Measurements from ENCODE around the gene CLDN22. TPM values are rescaled to one million over a fixed set of nuclear protein-coding genes. Genes with fewer than 3 reads are reported as not detected.
"Not testable (repeated sequence)": the region's sequence is repeated elsewhere in the genome, so short reads cannot be mapped to it uniquely, and the experiment has no call there.

CLDN22 gene
- total and polyA plus RNA-seq, 4 donors, result 0.05 TPM; not detected in 3

DNA sequence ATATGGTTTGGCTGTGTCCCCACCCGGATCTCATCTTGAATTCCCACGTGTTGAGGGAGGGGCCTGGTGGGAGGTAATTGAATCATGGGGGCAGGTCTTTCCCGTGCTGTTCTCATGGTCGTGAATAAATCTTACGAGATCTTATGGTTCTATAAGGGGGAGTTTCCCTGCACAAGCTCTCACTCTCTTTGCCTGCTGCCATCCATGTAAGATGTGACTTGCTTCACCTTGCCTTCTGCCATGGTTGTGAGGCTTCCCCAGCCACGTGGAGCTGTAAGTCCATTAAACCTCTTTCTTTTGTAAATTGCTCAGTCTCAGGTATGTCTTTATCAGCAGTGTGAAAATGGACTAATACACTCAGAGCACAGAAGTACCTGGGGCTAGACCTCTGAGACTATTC, 6.3 kb upstream of the CLDN22 start:
- not testable (repeated sequence) for H3K27ac ChIP-seq (ENCODE audit: low read depth in 1 of 2, low read length in 2 of 2); H3K27me3 ChIP-seq (ENCODE audit: control insufficient read depth in 4 of 4, insufficient read depth in 4 of 4, low read length in 3 of 4); DNase-seq (ENCODE audit: low spot score); H3K36me3 ChIP-seq (ENCODE audit: control insufficient read depth in 4 of 4, insufficient read depth in 3 of 4, low read depth in 1 of 4, low read length in 3 of 4); H3K9ac ChIP-seq (ENCODE audit: low read depth in 1 of 2, low read length in 2 of 2); H3K4me1 ChIP-seq (ENCODE audit: control insufficient read depth in 4 of 4, insufficient read depth in 4 of 4, low read length in 3 of 4); H3K4me3 ChIP-seq (ENCODE audit: low read depth in 1 of 3, low read length in 3 of 3); H3K9me3 ChIP-seq (ENCODE audit: control insufficient read depth in 4 of 4, low read length in 3 of 4)
- 91% methylated on average over 6 of the region's 6 CpGs for WGBS

DNA sequence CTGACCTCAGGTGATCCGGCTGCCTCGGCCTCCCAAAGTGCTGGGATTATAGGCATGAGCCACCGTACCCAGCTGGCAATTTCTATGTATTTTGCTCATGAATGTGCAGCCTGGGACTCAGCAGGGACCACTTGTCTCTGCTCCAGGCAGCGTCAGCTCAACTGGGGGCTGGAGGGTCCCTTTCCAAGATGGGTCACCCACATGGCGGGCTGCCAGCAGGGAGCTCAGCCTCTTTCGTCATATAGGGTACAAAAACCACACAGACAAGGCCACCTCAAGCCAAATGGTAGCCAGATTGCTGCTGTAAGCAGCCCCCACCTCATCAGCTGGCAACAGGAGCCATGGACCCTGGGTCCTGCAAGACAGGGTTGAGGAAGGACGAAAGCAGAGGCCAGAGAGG, 4.5 kb upstream of the CLDN22 start:
- 94% methylated on average over 7 of the region's 7 CpGs for WGBS
- Histone ChIP-seq H3K36me3 (ENCODE audit: control insufficient read depth in 4 of 4, insufficient read depth in 3 of 4, low read depth in 1 of 4, low read length in 3 of 4) (no peaks in the 10 kb centered on the region), H3K9ac (ENCODE audit: low read depth in 1 of 2, low read length in 2 of 2) (no peak overlapping the region), H3K27me3 (ENCODE audit: control insufficient read depth in 4 of 4, insufficient read depth in 4 of 4, low read length in 3 of 4) (no peaks in the 10 kb centered on the region), H3K4me1 (ENCODE audit: control insufficient read depth in 4 of 4, insufficient read depth in 4 of 4, low read length in 3 of 4) (no peaks in the 10 kb centered on the region), H3K9me3 (ENCODE audit: control insufficient read depth in 4 of 4, low read length in 3 of 4) (peaks cover 0 to 3% (median 0%) of the 10 kb centered on the region in 4 donors), H3K4me3 (ENCODE audit: low read depth in 1 of 3, low read length in 3 of 3) (no peak overlapping the region), H3K27ac (ENCODE audit: low read depth in 1 of 2, low read length in 2 of 2) (no peak overlapping the region)
- TF ChIP-seq RAD21 (IDR thresholded peaks at IDR 0.05) (no peak), NR2F2 (IDR thresholded peaks at IDR 0.05) (no peak), SP1 (IDR thresholded peaks at IDR 0.05) (no peak), TAF1 (conservative IDR thresholded peaks at IDR 0.05) (no peak), JUND (IDR thresholded peaks at IDR 0.05) (no peak), RXRA (IDR thresholded peaks at IDR 0.05) (no peak), HNF4G (IDR thresholded peaks at IDR 0.05) (no peak), GABPA (IDR thresholded peaks at IDR 0.05 in 1 of 2, conservative IDR thresholded peaks at IDR 0.05 in 1 of 2) (no peak), EGR1 (IDR thresholded peaks at IDR 0.05; ENCODE audit: low read depth in 2 of 2) (no peak), HNF4A (conservative IDR thresholded peaks at IDR 0.05) (no peak), FOXA1 (IDR thresholded peaks at IDR 0.05) (no peak), FOXA2 (IDR thresholded peaks at IDR 0.05) (no peak)
- TF ChIP-seq, protein P1, sequence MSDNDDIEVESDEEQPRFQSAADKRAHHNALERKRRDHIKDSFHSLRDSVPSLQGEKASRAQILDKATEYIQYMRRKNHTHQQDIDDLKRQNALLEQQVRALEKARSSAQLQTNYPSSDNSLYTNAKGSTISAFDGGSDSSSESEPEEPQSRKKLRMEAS (IDR thresholded peaks at IDR 0.05), result no peak
- TF ChIP-seq, protein P2, sequence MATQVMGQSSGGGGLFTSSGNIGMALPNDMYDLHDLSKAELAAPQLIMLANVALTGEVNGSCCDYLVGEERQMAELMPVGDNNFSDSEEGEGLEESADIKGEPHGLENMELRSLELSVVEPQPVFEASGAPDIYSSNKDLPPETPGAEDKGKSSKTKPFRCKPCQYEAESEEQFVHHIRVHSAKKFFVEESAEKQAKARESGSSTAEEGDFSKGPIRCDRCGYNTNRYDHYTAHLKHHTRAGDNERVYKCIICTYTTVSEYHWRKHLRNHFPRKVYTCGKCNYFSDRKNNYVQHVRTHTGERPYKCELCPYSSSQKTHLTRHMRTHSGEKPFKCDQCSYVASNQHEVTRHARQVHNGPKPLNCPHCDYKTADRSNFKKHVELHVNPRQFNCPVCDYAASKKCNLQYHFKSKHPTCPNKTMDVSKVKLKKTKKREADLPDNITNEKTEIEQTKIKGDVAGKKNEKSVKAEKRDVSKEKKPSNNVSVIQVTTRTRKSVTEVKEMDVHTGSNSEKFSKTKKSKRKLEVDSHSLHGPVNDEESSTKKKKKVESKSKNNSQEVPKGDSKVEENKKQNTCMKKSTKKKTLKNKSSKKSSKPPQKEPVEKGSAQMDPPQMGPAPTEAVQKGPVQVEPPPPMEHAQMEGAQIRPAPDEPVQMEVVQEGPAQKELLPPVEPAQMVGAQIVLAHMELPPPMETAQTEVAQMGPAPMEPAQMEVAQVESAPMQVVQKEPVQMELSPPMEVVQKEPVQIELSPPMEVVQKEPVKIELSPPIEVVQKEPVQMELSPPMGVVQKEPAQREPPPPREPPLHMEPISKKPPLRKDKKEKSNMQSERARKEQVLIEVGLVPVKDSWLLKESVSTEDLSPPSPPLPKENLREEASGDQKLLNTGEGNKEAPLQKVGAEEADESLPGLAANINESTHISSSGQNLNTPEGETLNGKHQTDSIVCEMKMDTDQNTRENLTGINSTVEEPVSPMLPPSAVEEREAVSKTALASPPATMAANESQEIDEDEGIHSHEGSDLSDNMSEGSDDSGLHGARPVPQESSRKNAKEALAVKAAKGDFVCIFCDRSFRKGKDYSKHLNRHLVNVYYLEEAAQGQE (IDR thresholded peaks at IDR 0.05), result no peak
- TF ChIP-seq, protein P3, sequence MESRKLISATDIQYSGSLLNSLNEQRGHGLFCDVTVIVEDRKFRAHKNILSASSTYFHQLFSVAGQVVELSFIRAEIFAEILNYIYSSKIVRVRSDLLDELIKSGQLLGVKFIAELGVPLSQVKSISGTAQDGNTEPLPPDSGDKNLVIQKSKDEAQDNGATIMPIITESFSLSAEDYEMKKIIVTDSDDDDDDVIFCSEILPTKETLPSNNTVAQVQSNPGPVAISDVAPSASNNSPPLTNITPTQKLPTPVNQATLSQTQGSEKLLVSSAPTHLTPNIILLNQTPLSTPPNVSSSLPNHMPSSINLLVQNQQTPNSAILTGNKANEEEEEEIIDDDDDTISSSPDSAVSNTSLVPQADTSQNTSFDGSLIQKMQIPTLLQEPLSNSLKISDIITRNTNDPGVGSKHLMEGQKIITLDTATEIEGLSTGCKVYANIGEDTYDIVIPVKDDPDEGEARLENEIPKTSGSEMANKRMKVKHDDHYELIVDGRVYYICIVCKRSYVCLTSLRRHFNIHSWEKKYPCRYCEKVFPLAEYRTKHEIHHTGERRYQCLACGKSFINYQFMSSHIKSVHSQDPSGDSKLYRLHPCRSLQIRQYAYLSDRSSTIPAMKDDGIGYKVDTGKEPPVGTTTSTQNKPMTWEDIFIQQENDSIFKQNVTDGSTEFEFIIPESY (IDR thresholded peaks at IDR 0.05), result no peak
- TF ChIP-seq, protein P4, sequence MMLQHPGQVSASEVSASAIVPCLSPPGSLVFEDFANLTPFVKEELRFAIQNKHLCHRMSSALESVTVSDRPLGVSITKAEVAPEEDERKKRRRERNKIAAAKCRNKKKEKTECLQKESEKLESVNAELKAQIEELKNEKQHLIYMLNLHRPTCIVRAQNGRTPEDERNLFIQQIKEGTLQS (IDR thresholded peaks at IDR 0.05), result no peak
- TF ChIP-seq, protein P5, sequence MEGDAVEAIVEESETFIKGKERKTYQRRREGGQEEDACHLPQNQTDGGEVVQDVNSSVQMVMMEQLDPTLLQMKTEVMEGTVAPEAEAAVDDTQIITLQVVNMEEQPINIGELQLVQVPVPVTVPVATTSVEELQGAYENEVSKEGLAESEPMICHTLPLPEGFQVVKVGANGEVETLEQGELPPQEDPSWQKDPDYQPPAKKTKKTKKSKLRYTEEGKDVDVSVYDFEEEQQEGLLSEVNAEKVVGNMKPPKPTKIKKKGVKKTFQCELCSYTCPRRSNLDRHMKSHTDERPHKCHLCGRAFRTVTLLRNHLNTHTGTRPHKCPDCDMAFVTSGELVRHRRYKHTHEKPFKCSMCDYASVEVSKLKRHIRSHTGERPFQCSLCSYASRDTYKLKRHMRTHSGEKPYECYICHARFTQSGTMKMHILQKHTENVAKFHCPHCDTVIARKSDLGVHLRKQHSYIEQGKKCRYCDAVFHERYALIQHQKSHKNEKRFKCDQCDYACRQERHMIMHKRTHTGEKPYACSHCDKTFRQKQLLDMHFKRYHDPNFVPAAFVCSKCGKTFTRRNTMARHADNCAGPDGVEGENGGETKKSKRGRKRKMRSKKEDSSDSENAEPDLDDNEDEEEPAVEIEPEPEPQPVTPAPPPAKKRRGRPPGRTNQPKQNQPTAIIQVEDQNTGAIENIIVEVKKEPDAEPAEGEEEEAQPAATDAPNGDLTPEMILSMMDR (IDR thresholded peaks at IDR 0.05; ENCODE audit: low read depth, low read length, missing input control), result no peak
- no peak for DNase-seq (ENCODE audit: low spot score)

DNA sequence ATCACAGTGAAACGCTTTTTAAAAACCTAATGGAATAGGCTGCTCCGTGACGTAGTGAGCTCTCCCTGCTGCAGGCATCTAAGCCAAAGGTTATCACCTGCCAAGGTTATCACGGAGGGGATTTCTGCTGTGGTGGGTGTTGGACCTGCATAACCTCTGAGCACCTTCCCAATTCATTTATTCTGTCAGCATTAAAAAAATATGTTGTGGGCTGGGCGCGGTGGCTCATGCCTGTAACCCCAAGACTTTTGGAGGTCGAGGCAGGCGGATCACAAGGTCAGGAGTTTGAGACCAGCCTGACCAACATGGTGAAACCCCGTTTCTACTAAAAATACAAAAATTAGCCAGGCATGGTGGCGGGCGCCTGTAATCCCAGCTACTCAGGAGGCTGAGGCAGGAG, 4.0 kb upstream of the CLDN22 start:
- H3K9ac ChIP-seq (ENCODE audit: low read depth in 1 of 2, low read length in 2 of 2); H3K27ac ChIP-seq (ENCODE audit: low read depth in 1 of 2, low read length in 2 of 2); H3K4me3 ChIP-seq (ENCODE audit: low read depth in 1 of 3, low read length in 3 of 3); H3K27me3 ChIP-seq (ENCODE audit: control insufficient read depth in 4 of 4, insufficient read depth in 4 of 4, low read length in 3 of 4); H3K9me3 ChIP-seq (ENCODE audit: control insufficient read depth in 4 of 4, low read length in 3 of 4); DNase-seq (ENCODE audit: low spot score); H3K4me1 ChIP-seq (ENCODE audit: control insufficient read depth in 4 of 4, insufficient read depth in 4 of 4, low read length in 3 of 4); H3K36me3 ChIP-seq (ENCODE audit: control insufficient read depth in 4 of 4, insufficient read depth in 3 of 4, low read depth in 1 of 4, low read length in 3 of 4): not testable (repeated sequence)
- whole genome bisulfite sequencing, result 91% methylated on average over 11 of the region's 11 CpGs

Measured in liver (tissue), 9 donors.